ENCODE data around the gene TGFB1.
"Not testable (repeated sequence)": the region's sequence is repeated elsewhere in the genome, so short reads cannot be mapped to it uniquely, and the experiment has no call there.

TGFB1 gene

GRCh38 chr19:41377977-41378709 is 24.4 kb upstream of the TGFB1 start:
- no peak for TF ChIP-seq CTCF (conservative IDR thresholded peaks at IDR 0.05)

GRCh38 chr19:41376998-41377365 is 23.3 kb upstream of the TGFB1 start:
- no peak for TF ChIP-seq CTCF (conservative IDR thresholded peaks at IDR 0.05)
- no peak overlapping the region for H3K27ac ChIP-seq

More at GRCh38 chr19:41377977-41378709, 24.4 kb upstream of the TGFB1 start:
- no peak overlapping the region for H3K27ac ChIP-seq

GRCh38 chr19:41376241-41376997 is 22.7 kb upstream of the TGFB1 start, which contains the start of gene TMEM91:
TSS of gene TMEM91 (plus strand) at chr19:41376533. CDS start at chr19:41378310, 1,777 bp downstream.
- no peak within 1 kb of the TSS for H3K27ac ChIP-seq
- TF ChIP-seq CTCF (conservative IDR thresholded peaks at IDR 0.05): no peak

- TF ChIP-seq CTCF (conservative IDR thresholded peaks at IDR 0.05): no peak
- H3K27ac ChIP-seq: peak overlapping the region; percentile 35
Observed at GRCh38 chr19:41373993-41374392, 20.3 kb upstream of the TGFB1 start.

- H3K27ac ChIP-seq: no peak overlapping the region
- TF ChIP-seq CTCF (conservative IDR thresholded peaks at IDR 0.05): no peak
Observed at GRCh38 chr19:41372501-41372900, 18.8 kb upstream of the TGFB1 start.

GRCh38 chr19:41371541-41371940 is 17.8 kb upstream of the TGFB1 start:
- no peak for TF ChIP-seq CTCF (conservative IDR thresholded peaks at IDR 0.05)
- no peak overlapping the region for H3K27ac ChIP-seq

GRCh38 chr19:41371119-41371518 is 17.4 kb upstream of the TGFB1 start:
- H3K27ac ChIP-seq: not testable (repeated sequence)

- TF ChIP-seq CTCF (conservative IDR thresholded peaks at IDR 0.05): no peak
- no peak overlapping the region for H3K27ac ChIP-seq
Observed at GRCh38 chr19:41369769-41370168, 16.0 kb upstream of the TGFB1 start.
